Natural killer cell (primary cell): ENCODE results near the gene GNG10. TPM values are rescaled to one million over a fixed set of nuclear protein-coding genes. Genes with fewer than 3 reads are reported as not detected.

Experiments used
- ATAC-seq, 3 donors: fragments of 150-1000 bp in 2 of 3; fragments of 200-7000 bp in 1 of 3; cut with Tn5 transposase; 1 replicate in 1 of 3; 2 replicates in 2 of 3; pipeline ENCODE4 v1.10.0; 2021; ENCODE audit warnings: mild to moderate bottlenecking in 2 of 3, moderate library complexity in 2 of 3
- DNase-seq, 2 donors: peaks; one replicate each; pipeline versions ENCODE4 v3.0.0 to v3.0.0-alpha.2; 2013 to 2021; ENCODE audit warnings: mixed read lengths in 1 of 2
- H3K27ac ChIP-seq: one replicate; pipeline ENCODE4 v1.5.1; 2013; ENCODE audit warnings: mild to moderate bottlenecking, low read length
- H3K27me3 ChIP-seq: one replicate; pipeline ENCODE4 v1.6.1; 2013; ENCODE audit warnings: low read length; ENCODE audit not compliant: control insufficient read depth, insufficient read depth
- H3K36me3 ChIP-seq: one replicate; pipeline ENCODE4 v1.6.1; 2013; ENCODE audit warnings: low read length; ENCODE audit not compliant: control insufficient read depth, insufficient read depth
- H3K4me1 ChIP-seq: one replicate; pipeline ENCODE4 v1.6.1; 2013; ENCODE audit warnings: low read length; ENCODE audit not compliant: control insufficient read depth, insufficient read depth
- H3K4me3 ChIP-seq: one replicate; pipeline ENCODE4 v1.5.1; 2013; ENCODE audit warnings: low read length
- H3K9me3 ChIP-seq: one replicate; pipeline ENCODE4 v1.6.1; 2013; ENCODE audit warnings: low read length; ENCODE audit not compliant: control insufficient read depth, insufficient read depth
- H3K27ac Mint-ChIP-seq, 2 donors: one replicate each; pipeline ENCODE4 v1.8.0; 2022; ENCODE audit warnings: mild to moderate bottlenecking in 2 of 2, mixed read lengths in 2 of 2, moderate library complexity in 1 of 2
- H3K27me3 Mint-ChIP-seq, 2 donors: one replicate each; pipeline ENCODE4 v1.8.0; 2022; ENCODE audit warnings: low read depth in 2 of 2, mixed read lengths in 2 of 2
- H3K36me3 Mint-ChIP-seq: one replicate; pipeline ENCODE4 v1.8.0; 2022; ENCODE audit warnings: mixed read lengths
- H3K4me1 Mint-ChIP-seq, 2 donors: one replicate each; pipeline ENCODE4 v1.8.0; 2022; ENCODE audit warnings: mixed read lengths in 2 of 2
- H3K4me3 Mint-ChIP-seq: one replicate; pipeline ENCODE4 v1.8.0; 2022; ENCODE audit warnings: mild to moderate bottlenecking, moderate library complexity, mixed read lengths
- H3K9me3 Mint-ChIP-seq, 2 donors: one replicate each; pipeline ENCODE4 v1.8.0; 2022; ENCODE audit warnings: mixed read lengths in 2 of 2
- CTCF ChIP-seq: fragments of 200-600 bp; IDR thresholded peaks from one replicate; pipeline ENCODE4 v1.8.0; 2022; ENCODE audit warnings: antibody characterized with exemption
- WGBS: methylation state at CpG from one replicate; pipeline ENCODE4 v1.1.7; 2013; ENCODE audit warnings: missing lambda C conversion rate; ENCODE audit not compliant: insufficient coverage; 5-methylcytosine and 5-hydroxymethylcytosine counted together
- intact Hi-C: fragments of 100-400 bp; cut with micrococcal nuclease; formaldehyde crosslinking; loops from one replicate; pipeline ENCODE4 v1.14.2; 2022
- total RNA-seq, 4 donors: library from RNA; stranded (reverse); fragments of 120-200 nt in 1 of 4; gene quantifications; one replicate each; pipeline versions ENCODE4 v1.2.3 to v1.2.4, GENCODE V29; 2013 to 2022

Gene GNG10
- total RNA-seq, 3 donors from 2014 or later (not counting 1 experiment from before 2014, with no cell fraction given), result 5.6 to 6.9 (median 6.0) TPM

GRCh38 chr9:111678293-111678692, 16.9 kb downstream of the GNG10 start:
- no peak overlapping the region for H3K27ac ChIP-seq
- no peak overlapping the region for H3K4me3 Mint-ChIP-seq
- peaks cover 0 to 4% of the 10 kb centered on the region in 2 donors for H3K4me1 Mint-ChIP-seq
- peaks cover 3% of the 10 kb centered on the region for H3K36me3 ChIP-seq
- WGBS, result 98% methylated on average over 5 of the region's 5 CpGs
- no peak overlapping the region for H3K27ac Mint-ChIP-seq
- intact Hi-C loops, result no loop called here
- no peaks in the 10 kb centered on the region for H3K9me3 Mint-ChIP-seq
- ATAC-seq (no peak), DNase-seq (no peak)
- no peaks in the 10 kb centered on the region for H3K36me3 Mint-ChIP-seq
- no peaks in the 10 kb centered on the region for H3K9me3 ChIP-seq
- H3K27me3 Mint-ChIP-seq, result no peaks in the 10 kb centered on the region
- H3K4me1 ChIP-seq, result no peaks in the 10 kb centered on the region
- no peaks in the 10 kb centered on the region for H3K27me3 ChIP-seq
- no peak for TF ChIP-seq CTCF
- no peak overlapping the region for H3K4me3 ChIP-seq

- intact Hi-C loops, result no loop called here
- TF ChIP-seq CTCF, result no peak
- H3K27ac Mint-ChIP-seq, result no peak overlapping the region
Measured at GRCh38 chr9:111679199-111679598, 17.8 kb downstream of the GNG10 start.

GRCh38 chr9:111683392-111683791, 22.0 kb downstream of the GNG10 start:
- Histone ChIP-seq H3K9me3 (no peaks in the 10 kb centered on the region), H3K27ac (no peak overlapping the region), H3K4me1 (no peaks in the 10 kb centered on the region), H3K27me3 (no peaks in the 10 kb centered on the region), H3K4me3 (no peak overlapping the region), H3K36me3 (no peaks in the 10 kb centered on the region)
- 96% methylated on average over 1 of the region's 1 CpG for WGBS
- TF ChIP-seq CTCF, result no peak
- Mint-ChIP-seq H3K9me3 (no peaks in the 10 kb centered on the region), H3K27me3 (no peaks in the 10 kb centered on the region), H3K27ac (no peak overlapping the region), H3K36me3 (no peaks in the 10 kb centered on the region), H3K4me3 (no peak overlapping the region), H3K4me1 (peaks cover 0 to 3% of the 10 kb centered on the region in 2 donors)
- no peak for ATAC-seq
- DNase-seq, result no peak
- intact Hi-C loops, result no loop called here

More at GRCh38 chr9:111679199-111679598, 17.8 kb downstream of the GNG10 start:
- DNase-seq, result no peak
- H3K4me1 ChIP-seq, result no peaks in the 10 kb centered on the region
- Mint-ChIP-seq H3K4me3 (no peak overlapping the region), H3K27me3 (no peaks in the 10 kb centered on the region), H3K36me3 (no peaks in the 10 kb centered on the region), H3K4me1 (peaks cover 0 to 4% of the 10 kb centered on the region in 2 donors), H3K9me3 (no peaks in the 10 kb centered on the region)
- no peaks in the 10 kb centered on the region for H3K27me3 ChIP-seq
- no peaks in the 10 kb centered on the region for H3K9me3 ChIP-seq
- 97% methylated on average over 6 of the region's 6 CpGs for WGBS
- no peak overlapping the region for H3K27ac ChIP-seq
- ATAC-seq, result no peak
- H3K36me3 ChIP-seq, result peaks cover 3% of the 10 kb centered on the region
- no peak overlapping the region for H3K4me3 ChIP-seq

- no peaks in the 10 kb centered on the region for H3K36me3 ChIP-seq
- DNase-seq (peak in 1 of 2 donors; percentile 28), ATAC-seq (no peak)
- H3K27ac ChIP-seq, result no peak overlapping the region
- no peaks in the 10 kb centered on the region for H3K9me3 ChIP-seq
- H3K4me3 ChIP-seq, result no peak overlapping the region
- Mint-ChIP-seq H3K36me3 (no peaks in the 10 kb centered on the region), H3K27me3 (no peaks in the 10 kb centered on the region), H3K9me3 (no peaks in the 10 kb centered on the region), H3K4me3 (no peak overlapping the region), H3K4me1 (no peaks in the 10 kb centered on the region), H3K27ac (no peak overlapping the region)
- H3K4me1 ChIP-seq, result no peaks in the 10 kb centered on the region
- 40% methylated on average over 3 of the region's 5 CpGs for WGBS
- intact Hi-C loops, result no loop called here
- no peak for TF ChIP-seq CTCF
- no peaks in the 10 kb centered on the region for H3K27me3 ChIP-seq
Measured at GRCh38 chr9:111691672-111692329, 30.4 kb downstream of the GNG10 start.
